Measurements from ENCODE around the gene SLC34A2.
"Not testable (repeated sequence)": the region's sequence is repeated elsewhere in the genome, so short reads cannot be mapped to it uniquely, and the experiment has no call there.

Gene SLC34A2

GRCh38 chr4:25654971-25655963, at the start of gene SLC34A2:
Gene SLC34A2 (plus strand): TSS chr4:25655851. CDS start chr4:25662501, 6,650 bp downstream.
- DNase-seq (ENCODE audit: low read depth in 3 of 3), result no peak

- no peak for DNase-seq (ENCODE audit: low read depth in 3 of 3)
These were observed 47.0 kb upstream of the SLC34A2 start for GRCh38 chr4:25608644-25609043.

- no peak for DNase-seq (ENCODE audit: low read depth in 3 of 3)
These were observed 45.7 kb upstream of the SLC34A2 start for GRCh38 chr4:25609976-25610375.

GRCh38 chr4:25613613-25614012, 42.0 kb upstream of the SLC34A2 start:
- not testable (repeated sequence) for DNase-seq (ENCODE audit: low read depth in 3 of 3)

GRCh38 chr4:25614807-25615206, 40.8 kb upstream of the SLC34A2 start:
- no peak for DNase-seq (ENCODE audit: low read depth in 3 of 3)

GRCh38 chr4:25621027-25621930, 34.4 kb upstream of the SLC34A2 start:
- DNase-seq (ENCODE audit: low read depth in 3 of 3), result no peak

- no peak for DNase-seq (ENCODE audit: low read depth in 3 of 3)
These were observed 31.0 kb upstream of the SLC34A2 start for GRCh38 chr4:25624616-25625015.

GRCh38 chr4:25628451-25628850, 27.2 kb upstream of the SLC34A2 start:
- no peak for DNase-seq (ENCODE audit: low read depth in 3 of 3)

GRCh38 chr4:25632135-25632534, 23.5 kb upstream of the SLC34A2 start:
- no peak for DNase-seq (ENCODE audit: low read depth in 3 of 3)

GRCh38 chr4:25633541-25633940, 22.1 kb upstream of the SLC34A2 start:
- no peak for DNase-seq (ENCODE audit: low read depth in 3 of 3)

- no peak for DNase-seq (ENCODE audit: low read depth in 3 of 3)
These were observed 20.1 kb upstream of the SLC34A2 start for GRCh38 chr4:25635501-25635900.

- no peak for DNase-seq (ENCODE audit: low read depth in 3 of 3)
These were observed 17.9 kb upstream of the SLC34A2 start for GRCh38 chr4:25637581-25638220.

GRCh38 chr4:25638221-25638601, 17.4 kb upstream of the SLC34A2 start:
- no peak for DNase-seq (ENCODE audit: low read depth in 3 of 3)

GRCh38 chr4:25638806-25639205, 16.8 kb upstream of the SLC34A2 start:
- no peak for DNase-seq (ENCODE audit: low read depth in 3 of 3)

GRCh38 chr4:25650311-25650710, 5.3 kb upstream of the SLC34A2 start:
- no peak for DNase-seq (ENCODE audit: low read depth in 3 of 3)

GRCh38 chr4:25651682-25652081, 4.0 kb upstream of the SLC34A2 start:
- DNase-seq (ENCODE audit: low read depth in 3 of 3), result no peak

GRCh38 chr4:25654031-25654970, 1.4 kb upstream of the SLC34A2 start:
- DNase-seq (ENCODE audit: low read depth in 3 of 3), result no peak

- DNase-seq (ENCODE audit: low read depth in 3 of 3), result no peak
These were observed 380 bp downstream of the SLC34A2 start for GRCh38 chr4:25656031-25656430.

- DNase-seq (ENCODE audit: low read depth in 3 of 3), result no peak
These were observed 2.7 kb downstream of the SLC34A2 start for GRCh38 chr4:25658357-25658771.

- no peak for DNase-seq (ENCODE audit: low read depth in 3 of 3)
These were observed 3.1 kb downstream of the SLC34A2 start for GRCh38 chr4:25658777-25659176.

- not testable (repeated sequence) for DNase-seq (ENCODE audit: low read depth in 3 of 3)
These were observed 5.8 kb downstream of the SLC34A2 start for GRCh38 chr4:25661441-25661840.

Data from stimulated activated CD4-positive, alpha-beta T cell treated with anti-CD3 and anti-CD28 coated beads, TNF-alpha, amount 100 ng/mL, for 4 hours (primary cell).